ENCODE results near the gene COL6A5. TPM values are rescaled to one million over a fixed set of nuclear protein-coding genes. Genes with fewer than 3 reads are reported as not detected.

COL6A5 gene
- total RNA-seq, 2 donors from 2014 or later, result not detected

DNA sequence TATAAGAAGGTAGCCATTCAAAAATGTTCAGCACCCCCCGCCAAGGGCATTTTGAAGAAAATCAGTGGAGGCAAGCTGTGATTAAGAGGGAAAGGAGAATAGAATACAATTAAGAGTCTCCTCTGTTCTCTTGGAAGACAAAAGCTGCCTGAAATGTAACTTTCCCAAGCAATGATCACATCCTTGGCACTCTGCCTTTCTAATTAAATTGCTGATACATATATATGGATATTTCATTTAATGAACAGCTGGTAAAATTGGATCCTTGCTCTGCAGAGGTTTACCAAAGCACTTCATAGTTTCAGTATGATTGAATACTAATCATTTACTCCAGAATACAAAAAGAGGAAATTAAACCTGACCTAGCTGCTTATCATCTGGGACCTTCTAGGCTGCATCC is 182.0 kb downstream of the COL6A5 start:
- H3K27ac Mint-ChIP-seq, result no peak overlapping the region
- DNase-seq (ENCODE audit: low spot score in 2 of 2) (no peak), ATAC-seq (no peak)
- H3K36me3 Mint-ChIP-seq, result no peaks in the 10 kb centered on the region
- H3K9me3 Mint-ChIP-seq, result peaks cover 0 to 4% of the 10 kb centered on the region in 2 donors

GRCh38 chr3:130528120-130528519 is 182.6 kb downstream of the COL6A5 start:
- no peaks in the 10 kb centered on the region for H3K36me3 Mint-ChIP-seq
- no peak for ATAC-seq
- H3K9me3 Mint-ChIP-seq, result peaks cover 0 to 4% of the 10 kb centered on the region in 2 donors
- no peak for DNase-seq (ENCODE audit: low spot score in 2 of 2)
- no peak overlapping the region for H3K27ac Mint-ChIP-seq

DNA sequence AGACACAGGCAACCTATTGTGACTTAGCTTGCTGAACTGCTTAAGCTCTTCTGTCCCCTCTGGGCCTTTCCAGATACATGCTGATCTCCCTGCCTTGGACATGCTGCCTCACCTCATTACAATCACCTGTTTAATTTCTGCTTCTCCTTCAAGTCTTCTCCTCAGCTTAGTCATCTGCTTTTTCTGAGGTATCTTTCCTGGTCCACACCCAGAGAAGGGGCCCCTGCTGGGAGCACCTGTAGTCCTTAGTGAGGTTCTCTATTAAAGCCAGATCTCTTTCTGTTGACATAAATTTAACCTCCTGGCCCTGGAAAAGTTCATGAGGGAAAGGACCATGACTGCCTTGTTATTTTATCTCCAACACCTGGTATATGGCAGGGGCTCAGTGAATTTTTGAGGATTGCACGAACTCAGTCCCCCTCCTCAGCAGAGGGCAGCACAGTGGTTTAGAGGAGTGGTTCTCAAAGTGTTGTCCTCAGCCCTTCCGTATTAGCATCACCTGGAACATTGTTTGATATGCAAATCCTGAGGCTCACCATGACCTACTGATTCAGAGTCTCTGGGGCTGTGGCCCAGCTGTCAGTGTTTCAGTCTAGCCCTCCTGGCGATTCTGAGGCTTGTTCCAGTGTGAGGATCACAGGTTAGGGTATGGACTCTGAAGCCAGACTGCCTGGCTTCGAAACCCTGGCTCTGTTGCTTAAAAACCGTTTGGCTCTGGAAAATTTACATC is 184.2 kb downstream of the COL6A5 start:
- H3K9me3 Mint-ChIP-seq, result peaks cover 0 to 4% of the 10 kb centered on the region in 2 donors
- H3K27ac Mint-ChIP-seq, result no peak overlapping the region
- DNase-seq (ENCODE audit: low spot score in 2 of 2) (no peak), ATAC-seq (peak in 1 of 2 donors; percentile 13)
- no peaks in the 10 kb centered on the region for H3K36me3 Mint-ChIP-seq

DNA sequence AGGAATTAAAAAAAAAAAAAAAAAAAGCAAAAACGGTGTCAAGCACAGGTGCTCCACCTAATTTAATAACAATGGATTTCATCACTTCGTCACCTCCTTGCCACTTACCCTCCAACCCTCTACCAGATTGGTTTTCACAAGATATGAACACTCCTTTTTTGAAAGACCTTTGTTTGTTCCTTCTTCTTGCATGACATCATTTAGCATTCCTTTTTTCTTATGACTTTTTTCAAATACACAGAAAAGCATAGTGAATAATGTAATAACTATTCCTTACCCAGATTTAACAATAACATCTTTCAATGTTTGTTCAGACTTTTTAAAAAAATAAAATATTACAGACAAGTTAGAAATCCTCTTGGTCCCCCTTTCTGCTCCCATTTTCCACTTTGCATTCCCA is 187.8 kb downstream of the COL6A5 start:
- DNase-seq (ENCODE audit: low spot score in 2 of 2), result no peak
- no peak overlapping the region for H3K27ac Mint-ChIP-seq
- H3K36me3 Mint-ChIP-seq, result no peaks in the 10 kb centered on the region
- no peaks in the 10 kb centered on the region for H3K9me3 Mint-ChIP-seq
- no peak for ATAC-seq

Other genes with a start within 250 kb of the COL6A5 start
- not detected for gene COL6A6, start 171.5 kb downstream of the COL6A5 start, total RNA-seq